HepG2 (cell line): ENCODE data around the gene SH3BGRL2. TPM values are rescaled to one million over a fixed set of nuclear protein-coding genes. Genes with fewer than 3 reads are reported as not detected.

Experiments used
- ATAC-seq: fragments of 200-7000 bp; cut with Tn5 transposase; 3 replicates; pipeline ENCODE4 v1.9.1; 2020; ENCODE audit warnings: mild to moderate bottlenecking, moderate library complexity
- BruUV-seq: library from RNA; stranded (reverse); fragments of 400-500 nt; replicated peaks from 2 replicates; lab custom pipeline; 2021; lab: Mats Ljungman, UMichigan
- CTCF ChIA-PET: fragments of 300-600 bp; formaldehyde crosslinking; extraction: SDS; loops from one replicate; lab custom pipeline; 2021; ENCODE audit warnings: low total read pairs, inconsistent platforms, low intra/inter-chr PET ratio; lab: Yijun Ruan, JAX
- POLR2A ChIA-PET: fragments of 350-600 bp; sonication (Branson Sonifier 250); formaldehyde crosslinking; loops from one replicate; lab custom pipeline; 2020; ENCODE audit warnings: antibody characterized with exemption, inconsistent platforms; lab: Yijun Ruan, JAX
- DNase-seq: peaks from one replicate; pipeline ENCODE4 v3.0.0-alpha.2; 2015; ENCODE audit warnings: low spot score
- FAIRE-seq: peaks from 3 replicates; lab custom pipeline; 2011; peaks lifted over from hg19 to GRCh38; lab: Jason Lieb, UNC
- H2AFZ ChIP-seq: one replicate; pipeline ENCODE4 v1.6.1; 2011; ENCODE audit warnings: low read length, inconsistent platforms
- H3K27ac ChIP-seq: fragments of 300-600 bp; 3 replicates; pipeline ENCODE4 v1.8.0; 2011; ENCODE audit warnings: mixed run types, mild to moderate bottlenecking, mixed read lengths, low read length, inconsistent platforms; ENCODE audit not compliant: insufficient read depth; ENCODE audit errors: extremely low read length
- H3K27me3 ChIP-seq, 2 experiments: fragments of 200-600 bp in 1 of 2; 2 replicates in 1 of 2; 3 replicates in 1 of 2; pipeline versions ENCODE4 v1.6.0 to v1.8.0; 2011; ENCODE audit warnings: low read length in 2 of 2, mild to moderate bottlenecking in 2 of 2, moderate library complexity in 2 of 2, inconsistent platforms in 1 of 2; ENCODE audit not compliant: insufficient read depth in 2 of 2, control insufficient read depth in 1 of 2
- H3K36me3 ChIP-seq, 2 experiments: fragments of 200-600 bp in 1 of 2; replicated peaks in 1 of 2; 2 replicates in 1 of 2; 3 replicates in 1 of 2; pipeline versions ENCODE4 v1.5.1 to v1.8.0; 2011; ENCODE audit warnings: low read length in 2 of 2, inconsistent platforms in 1 of 2; ENCODE audit not compliant: insufficient read depth in 2 of 2, control insufficient read depth in 1 of 2
- H3K4me1 ChIP-seq: 2 replicates; pipeline ENCODE4 v1.5.1; 2012; ENCODE audit warnings: low read length, inconsistent platforms; ENCODE audit not compliant: insufficient read depth
- H3K4me2 ChIP-seq: 2 replicates; pipeline ENCODE4 v1.6.0; 2011; ENCODE audit warnings: low read depth, low read length, inconsistent platforms
- H3K4me3 ChIP-seq, 3 experiments: fragments of 200-600 bp in 1 of 3; sonication (generic), shearing (Covaris generic) in 1 of 3; replicated peaks in 1 of 3; 2 replicates each; pipeline ENCODE4 v1.5.1; 2011 to 2016; ENCODE audit warnings: low read length in 3 of 3, inconsistent platforms in 2 of 3, low read depth in 2 of 3, mild to moderate bottlenecking in 2 of 3, control low read depth in 1 of 3, mixed read lengths in 1 of 3; ENCODE audit not compliant: insufficient read depth in 1 of 3
- H3K79me2 ChIP-seq: one replicate; pipeline ENCODE4 v1.6.1; 2011; ENCODE audit warnings: low read length, inconsistent platforms; ENCODE audit not compliant: insufficient read depth
- H3K9ac ChIP-seq: 2 replicates; pipeline ENCODE4 v1.6.0; 2011; ENCODE audit warnings: mild to moderate bottlenecking, low read depth, low read length, inconsistent platforms; ENCODE audit not compliant: insufficient read depth
- H3K9me3 ChIP-seq: 2 replicates; pipeline ENCODE4 v1.5.1; 2012; ENCODE audit warnings: mild to moderate bottlenecking, low read length
- H4K20me1 ChIP-seq: 2 replicates; pipeline ENCODE4 v1.6.0; 2011; ENCODE audit warnings: inconsistent platforms, mild to moderate bottlenecking, low read length, moderate library complexity; ENCODE audit not compliant: insufficient read depth
- CAMTA2 ChIP-seq: sonication (generic); formaldehyde crosslinking; IDR thresholded peaks from 2 replicates; pipeline ENCODE4 v1.4.0; 2020; ENCODE audit warnings: mild to moderate bottlenecking, missing genetic modification reagents, borderline replicate concordance
- CBFB ChIP-seq: sonication (generic); formaldehyde crosslinking; IDR thresholded peaks from 2 replicates; pipeline ENCODE4 v1.4.0; 2020; ENCODE audit warnings: missing genetic modification reagents
- CBX2 ChIP-seq, 2 experiments: fragments of 200-600 bp in 1 of 2; sonication (generic); formaldehyde crosslinking in 1 of 2; IDR thresholded peaks; 2 replicates each; pipeline versions ENCODE4 v1.7.0 to v1.8.1; 2018 to 2022; ENCODE audit warnings: low read depth in 2 of 2, low read length in 1 of 2, mild to moderate bottlenecking in 1 of 2, missing genetic modification reagents in 1 of 2
- DNMT1 ChIP-seq: sonication (generic); formaldehyde crosslinking; IDR thresholded peaks from 2 replicates; pipeline ENCODE4 v1.5.1; 2020; ENCODE audit warnings: mild to moderate bottlenecking, missing genetic modification reagents
- HNRNPL ChIP-seq: fragments of 200-400 bp; formaldehyde crosslinking; IDR thresholded peaks from 2 replicates; pipeline ENCODE4 v1.6.1; 2017; ENCODE audit warnings: mild to moderate bottlenecking, low read depth, low read length
- NFIC ChIP-seq: IDR thresholded peaks from 2 replicates; pipeline ENCODE4 v1.6.1; 2012; ENCODE audit warnings: mild to moderate bottlenecking, low read length, inconsistent platforms
- NR2F2 ChIP-seq: IDR thresholded peaks from 2 replicates; pipeline ENCODE4 v1.6.1; 2012; ENCODE audit warnings: low read depth, inconsistent platforms, borderline replicate concordance
- SETDB1 ChIP-seq: sonication (generic); formaldehyde crosslinking; IDR thresholded peaks from 2 replicates; pipeline ENCODE4 v1.5.1; 2020; ENCODE audit warnings: missing genetic modification reagents, mild to moderate bottlenecking, borderline replicate concordance
- SOX13 ChIP-seq, 3 experiments: fragments of 450-650 bp in 1 of 3; sonication (generic) in 1 of 3; formaldehyde crosslinking in 1 of 3; IDR thresholded peaks in 2 of 3; conservative IDR thresholded peaks in 1 of 3; 2 replicates each; pipeline versions ENCODE4 v1.5.0 to v1.6.1; 2016 to 2020; ENCODE audit warnings: antibody characterized with exemption in 1 of 3, mild to moderate bottlenecking in 1 of 3, missing compliant biosample characterization in 1 of 3, missing genetic modification reagents in 1 of 3, moderate library complexity in 1 of 3
- ZBTB2 ChIP-seq: sonication (generic); formaldehyde crosslinking; IDR thresholded peaks from 2 replicates; pipeline ENCODE4 v1.8.0; 2022; ENCODE audit warnings: low read depth, missing genetic modification reagents
- ZBTB3 ChIP-seq: sonication (generic); formaldehyde crosslinking; IDR thresholded peaks from 2 replicates; pipeline ENCODE4 v1.4.0; 2020; ENCODE audit warnings: low read depth, mild to moderate bottlenecking, moderate library complexity, missing genetic modification reagents, borderline replicate concordance
- ZFP41 ChIP-seq: sonication (generic); formaldehyde crosslinking; IDR thresholded peaks from 2 replicates; pipeline ENCODE4 v1.4.0; 2020; ENCODE audit warnings: mild to moderate bottlenecking, missing genetic modification reagents, borderline replicate concordance
- ZNF10 ChIP-seq: sonication (generic); formaldehyde crosslinking; IDR thresholded peaks from 2 replicates; pipeline ENCODE4 v1.4.0; 2020; ENCODE audit warnings: mild to moderate bottlenecking, low read depth, missing genetic modification reagents, borderline replicate concordance
- ZNF776 ChIP-seq: sonication (generic); formaldehyde crosslinking; IDR thresholded peaks from 2 replicates; pipeline ENCODE4 v1.4.0; 2020; ENCODE audit warnings: mild to moderate bottlenecking, missing genetic modification reagents
- WGBS: methylation state at CpG from one replicate; pipeline ENCODE4 v1.1.6; 2017; ENCODE audit warnings: low lambda C conversion rate; 5-methylcytosine and 5-hydroxymethylcytosine counted together
- in situ Hi-C: cut with HindIII; loops from 2 replicates; pipeline ENCODE4 v1.10.0; 2017; ENCODE audit warnings: low pct_unique_long_range_greater_than_20kb; ENCODE audit not compliant: extremely low pct_ligation_motif_present
- intact Hi-C: fragments of 100-400 bp; cut with micrococcal nuclease; formaldehyde crosslinking; loops from one replicate; pipeline ENCODE4 v1.10.0; 2022; ENCODE audit not compliant: unreplicated experiment
- polyA plus RNA-seq, 8 experiments: library from polyadenylated mRNA; depleted of rRNA in 3 of 8; stranded (reverse) in 7 of 8; unstranded in 1 of 8; fragments of >200 nt; fragmentation: Illumina TruSeq in 4 of 8; extraction: Trizol in 4 of 8; gene quantifications; 2 replicates each; pipeline versions ENCODE4 v1.2.1 to v1.2.3, GENCODE V29; 2011 to 2016; ENCODE audit warnings: low read depth in 4 of 8, missing spikeins in 1 of 8, mixed read lengths in 1 of 8; ENCODE audit not compliant: insufficient read depth in 1 of 8
- total RNA-seq, 5 experiments: library from RNA; depleted of rRNA; stranded (reverse); fragments of >200 nt; fragmentation: Illumina TruSeq; extraction: Trizol; gene quantifications; 2 replicates each; pipeline ENCODE4 v1.2.3, GENCODE V29; 2016; ENCODE audit warnings: low read depth in 1 of 5

SH3BGRL2 gene
- total and polyA plus RNA-seq, 2 of the 13 experiments (the other 11 are each of a cell fraction or from before 2014, with no cell fraction given), result 10.9 to 28.8 TPM

- Histone ChIP-seq H3K27me3 (no peaks in the 10 kb centered on the region; a peak in 1 of 5 replicates), H3K4me1 (peaks cover 44% of the 10 kb centered on the region), H3K36me3 (no peaks in the 10 kb centered on the region), H3K9me3 (no peaks in the 10 kb centered on the region), H4K20me1 (no peaks in the 10 kb centered on the region)
- DNase-seq (no peak), ATAC-seq (no peak)
- 91% methylated on average over 3 of the region's 3 CpGs for WGBS
- intact Hi-C loops, result no loop called here
- CTCF ChIA-PET, result no interaction called here
- no peak for TF ChIP-seq DNMT1 (CRISPR knock-in tag)
- no peak for TF ChIP-seq NR2F2
- TF ChIP-seq HNRNPL, result no peak
- no peak for TF ChIP-seq CBFB (CRISPR knock-in tag)
- TF ChIP-seq NFIC, result no peak
- TF ChIP-seq ZBTB2, result no peak
- TF ChIP-seq SOX13 (IDR thresholded peaks at IDR 0.05), result no peak
- TF ChIP-seq SOX13 (CRISPR knock-in tag; conservative IDR thresholded peaks at IDR 0.05 in 1 of 2, IDR thresholded peaks at IDR 0.05 in 1 of 2), result no peak
- TF ChIP-seq SETDB1 (CRISPR knock-in tag), result no peak
- no peak for TF ChIP-seq ZNF776 (CRISPR knock-in tag)
- TF ChIP-seq CAMTA2 (CRISPR knock-in tag), result no peak
- no peak for TF ChIP-seq ZBTB3 (CRISPR knock-in tag)
- no peak for TF ChIP-seq CBX2 (IDR thresholded peaks at IDR 0.05; ENCODE audit: low read depth, low read length)
- no peak for TF ChIP-seq CBX2 (CRISPR knock-in tag; IDR thresholded peaks at IDR 0.05; ENCODE audit: low read depth)
- no peak for TF ChIP-seq ZFP41 (CRISPR knock-in tag)
- TF ChIP-seq ZNF10, result no peak
- TF ChIP-seq, all 625 proteins: peak for 0
- Histone ChIP-seq H3K4me3 (no peak overlapping the region), H3K79me2 (peaks cover 3% of the 10 kb centered on the region), H3K4me2 (no peak overlapping the region), H3K9ac (no peak overlapping the region), H3K27ac (no peak overlapping the region), H2AFZ (no peak overlapping the region)
- FAIRE-seq, result no peak
- in situ Hi-C loops, result no loop called here
- BruUV-seq, result no TSS peak
- POLR2A ChIA-PET, result no interaction called here
Measured at GRCh38 chr6:79626811-79627210, 4.3 kb upstream of the SH3BGRL2 start.
